Measurements from ENCODE around the gene ANKRD17. TPM values are rescaled to one million over a fixed set of nuclear protein-coding genes. Genes with fewer than 3 reads are reported as not detected.

ANKRD17 gene
- total and polyA plus RNA-seq, 9 of the 15 experiments (the other 6 are each of a cell fraction or from before 2014, with no cell fraction given), result 25.5 to 86.9 (median 52.2) TPM

GRCh38 chr4:73080789-73081188 is 177.8 kb downstream of the ANKRD17 start:
- POLR2A ChIA-PET, result interaction anchor here (2.1 kb wide), 1 partner anchor 10 kb away, joined by 14 read pairs; the partner anchor contains the start of gene COX18

GRCh38 chr4:73075832-73076231 is 182.8 kb downstream of the ANKRD17 start:
- DNase-seq (ENCODE audit: extremely low read depth in 1 of 4, low spot score in 3 of 4) (no peak), ATAC-seq (no peak), FAIRE-seq (no peak)
- ChIA-PET CTCF (ENCODE audit: low intra/inter-chr PET ratio) (no interaction called here), POLR2A (no interaction called here)
- H3K79me2 ChIP-seq (ENCODE audit: control insufficient read depth, insufficient read depth, low read length), result peaks cover 8% of the 10 kb centered on the region; the same call in 1 of the 3 replicates
- WGBS (ENCODE audit: insufficient coverage, low coverage, missing lambda C conversion rate), result 97% methylated on average over 3 of the region's 3 CpGs
- H3K9ac ChIP-seq (ENCODE audit: insufficient read depth in 1 of 2, low read depth in 2 of 2, low read length in 2 of 2), result no peak overlapping the region
- H3K4me2 ChIP-seq (ENCODE audit: insufficient read depth, low read length), result no peak overlapping the region
- no peak overlapping the region for H3K4me3 ChIP-seq
- BruUV-seq (replicated peaks), result TSS peak; percentile 24
- H3K4me1 ChIP-seq (replicated peaks in 1 of 2; ENCODE audit: control insufficient read depth in 2 of 2, insufficient read depth in 2 of 2, low read length in 2 of 2), result no peaks in the 10 kb centered on the region; a peak in 1 of 5 replicates
- no peaks in the 10 kb centered on the region for H3K27me3 ChIP-seq (ENCODE audit: control insufficient read depth in 2 of 2, insufficient read depth in 2 of 2, low read length in 2 of 2)
- no peaks in the 10 kb centered on the region for H3K9me3 ChIP-seq (replicated peaks; ENCODE audit: control insufficient read depth, insufficient read depth, low read depth, low read length)
- intact Hi-C loops (cut with micrococcal nuclease) (no loop called here), in situ Hi-C loops (cut with MboI) (no loop called here)
- H3K9me1 ChIP-seq (ENCODE audit: control insufficient read depth, insufficient read depth, low read length), result no peaks in the 10 kb centered on the region
- no peak overlapping the region for H2AFZ ChIP-seq (ENCODE audit: low read depth, low read length)
- H3K36me3 ChIP-seq (ENCODE audit: control insufficient read depth, insufficient read depth, low read length), result peaks cover 82% of the 10 kb centered on the region
- H3K27ac ChIP-seq (ENCODE audit: extremely low read depth, low read depth, low read length), result no peak overlapping the region
- H4K20me1 ChIP-seq (replicated peaks; ENCODE audit: control insufficient read depth, insufficient read depth, low read length), result no peaks in the 10 kb centered on the region
- TF ChIP-seq MAFG (tag; conservative IDR thresholded peaks at IDR 0.05), result peak; percentile 65
- no peak for TF ChIP-seq MBD2 (IDR thresholded peaks at IDR 0.05; ENCODE audit: borderline replicate concordance, low read depth)
- TF ChIP-seq UBTF (IDR thresholded peaks at IDR 0.05; ENCODE audit: borderline replicate concordance in 1 of 2, low read depth in 2 of 2, low read length in 2 of 2), result no peak
- TF ChIP-seq ZNF316 (IDR thresholded peaks at IDR 0.05), result peak; percentile 91
- TF ChIP-seq CHD4 (IDR thresholded peaks at IDR 0.05; ENCODE audit: insufficient read depth, insufficient replicate concordance, low read depth, low read length, poor library complexity, severe bottlenecking), result no peak
- no peak for TF ChIP-seq XRCC5 (IDR thresholded peaks at IDR 0.05; ENCODE audit: low read depth, low read length)
- no peak for TF ChIP-seq HDAC8 (tag; IDR thresholded peaks at IDR 0.05)
- TF ChIP-seq NCOR1 (IDR thresholded peaks at IDR 0.05), result no peak
- no peak for TF ChIP-seq BRF1 (IDR thresholded peaks at IDR 0.05; ENCODE audit: borderline replicate concordance, extremely low read depth, insufficient read length)
- TF ChIP-seq ZNF354B (CRISPR knock-in tag; IDR thresholded peaks at IDR 0.05), result no peak
- peak; percentile 67 for TF ChIP-seq MAFF (IDR thresholded peaks at IDR 0.05; ENCODE audit: low read length)
- peak; percentile 84 for TF ChIP-seq C11orf30 (IDR thresholded peaks at IDR 0.05; ENCODE audit: low read depth)
- TF ChIP-seq ZNF655 (CRISPR knock-in tag; IDR thresholded peaks at IDR 0.05), result no peak

More at GRCh38 chr4:73080789-73081188, 177.8 kb downstream of the ANKRD17 start:
- Histone ChIP-seq H3K9me1 (ENCODE audit: control insufficient read depth, insufficient read depth, low read length) (no peaks in the 10 kb centered on the region), H4K20me1 (replicated peaks; ENCODE audit: control insufficient read depth, insufficient read depth, low read length) (no peaks in the 10 kb centered on the region), H3K27me3 (ENCODE audit: control insufficient read depth in 2 of 2, insufficient read depth in 2 of 2, low read length in 2 of 2) (no peaks in the 10 kb centered on the region), H2AFZ (ENCODE audit: low read depth, low read length) (no peak overlapping the region), H3K4me3 (no peak overlapping the region), H3K4me2 (ENCODE audit: insufficient read depth, low read length) (no peak overlapping the region), H3K27ac (ENCODE audit: extremely low read depth, low read depth, low read length) (no peak overlapping the region), H3K9ac (ENCODE audit: insufficient read depth in 1 of 2, low read depth in 2 of 2, low read length in 2 of 2) (no peak overlapping the region), H3K79me2 (ENCODE audit: control insufficient read depth, insufficient read depth, low read length) (peaks cover 29% of the 10 kb centered on the region), H3K36me3 (ENCODE audit: control insufficient read depth, insufficient read depth, low read length) (peaks cover 88% of the 10 kb centered on the region), H3K4me1 (replicated peaks in 1 of 2; ENCODE audit: control insufficient read depth in 2 of 2, insufficient read depth in 2 of 2, low read length in 2 of 2) (no peaks in the 10 kb centered on the region), H3K9me3 (replicated peaks; ENCODE audit: control insufficient read depth, insufficient read depth, low read depth, low read length) (no peaks in the 10 kb centered on the region)
- no peak for TF ChIP-seq MYBL2 (IDR thresholded peaks at IDR 0.05; ENCODE audit: low read depth)
- no peak for TF ChIP-seq MYBL2 (CRISPR knock-in tag; IDR thresholded peaks at IDR 0.05; ENCODE audit: borderline replicate concordance)
- 0 out of 2 replicates have a peak, but pooled peaks have one; percentile 13 for TF ChIP-seq NFIC (IDR thresholded peaks at IDR 0.05)
- intact Hi-C loops (cut with micrococcal nuclease), result no loop called here
- no peak for FAIRE-seq
- no peak for DNase-seq (ENCODE audit: extremely low read depth in 1 of 4, low spot score in 3 of 4)
- no peak for ATAC-seq
- no TSS peak for BruUV-seq (replicated peaks)
- CTCF ChIA-PET (ENCODE audit: low intra/inter-chr PET ratio), result no interaction called here
- WGBS (ENCODE audit: insufficient coverage, low coverage, missing lambda C conversion rate), result 83% methylated on average over 3 of the region's 3 CpGs
- in situ Hi-C loops (cut with MboI), result no loop called here
